GM19455 (cell line): Measurements from ENCODE around the gene UVRAG.
"Not testable (repeated sequence)": the region's sequence is repeated elsewhere in the genome, so short reads cannot be mapped to it uniquely, and the experiment has no call there.

Source experiments
- ATAC-seq: cut with Tn5 transposase; IDR thresholded peaks from one replicate; pipeline ENCODE4 v1.9.1; 2021; ENCODE audit not compliant: unreplicated experiment

The UVRAG gene

DNA sequence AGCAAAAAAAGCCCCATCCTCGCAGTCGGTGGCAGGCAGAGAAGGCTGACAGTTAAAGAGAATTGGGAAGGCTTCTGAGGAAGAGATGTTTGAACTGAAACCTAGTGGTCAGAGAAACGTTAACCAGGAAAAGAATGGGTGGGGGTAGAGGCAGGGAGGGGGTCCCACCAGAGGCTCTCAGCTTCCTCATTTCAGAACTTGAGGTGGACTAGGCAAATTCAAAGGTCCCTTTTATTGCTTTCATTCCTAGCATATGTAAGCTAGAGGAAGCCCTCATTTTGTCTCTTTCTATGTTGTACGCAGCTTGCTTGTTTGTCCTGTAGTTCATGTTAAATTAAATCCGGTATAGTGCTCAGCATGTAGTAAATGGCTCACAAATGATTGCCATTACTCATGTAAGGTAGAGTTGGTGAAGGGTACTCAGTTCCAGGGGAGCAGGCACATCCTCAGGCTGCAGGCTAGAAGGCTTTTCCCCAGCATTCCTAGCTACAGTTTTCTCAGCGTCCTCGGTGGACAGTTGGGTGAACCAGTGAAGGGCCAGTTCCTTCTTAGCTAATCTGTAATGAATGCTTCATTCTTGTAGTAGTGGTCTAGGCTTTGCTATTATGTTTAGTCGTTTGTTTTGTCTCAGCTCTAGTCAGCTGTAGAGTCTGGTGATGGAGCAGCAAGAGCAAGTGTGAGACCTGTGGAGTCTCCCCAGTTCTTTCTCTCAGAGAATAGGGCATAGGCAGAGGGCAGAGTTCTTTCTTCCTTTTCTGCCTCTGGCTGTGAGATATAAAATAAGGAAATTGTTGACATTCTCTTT lies 58.6 kb downstream of the UVRAG start:
- peak; percentile 69 for ATAC-seq

DNA sequence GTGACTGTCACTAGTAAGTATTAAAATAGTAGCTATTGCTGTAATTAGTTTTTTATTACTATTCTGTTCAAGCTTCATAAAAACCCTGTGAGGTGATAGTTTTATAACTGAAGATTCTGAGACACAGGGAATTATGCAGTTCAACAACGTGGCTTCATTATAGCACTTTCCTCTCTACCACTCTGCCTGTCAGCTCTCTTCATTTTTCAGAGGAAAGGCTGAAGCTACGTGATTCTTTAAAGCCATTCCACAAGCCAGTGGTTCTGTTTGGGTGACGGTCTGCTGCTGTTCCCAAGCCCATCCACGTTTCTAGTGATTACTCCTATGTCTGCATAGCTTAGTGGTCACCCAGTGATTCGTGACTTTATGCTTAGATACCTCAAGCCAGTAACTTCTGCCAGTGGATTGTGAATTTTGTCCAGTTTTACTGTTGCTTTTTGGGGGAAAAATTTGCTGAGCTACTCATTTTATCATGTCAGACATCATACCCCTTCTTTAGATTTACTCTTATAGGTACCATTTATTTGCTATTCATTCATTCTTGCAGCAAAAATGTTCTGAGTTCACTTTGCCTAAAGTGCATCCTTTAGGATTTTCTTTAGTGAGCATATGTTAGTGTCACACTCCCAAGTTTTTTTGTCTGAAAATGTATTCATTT lies 59.8 kb downstream of the UVRAG start:
- no peak for ATAC-seq

- not testable (repeated sequence) for ATAC-seq
Observed at GRCh38 chr11:75877327-75877726, 62.3 kb downstream of the UVRAG start.

GRCh38 chr11:75877931-75878330 lies 62.9 kb downstream of the UVRAG start:
- not testable (repeated sequence) for ATAC-seq

- no peak for ATAC-seq
Observed at GRCh38 chr11:75878933-75879332, 63.9 kb downstream of the UVRAG start.

GRCh38 chr11:75879737-75880136 lies 64.7 kb downstream of the UVRAG start:
- ATAC-seq: no peak

- not testable (repeated sequence) for ATAC-seq
Observed at GRCh38 chr11:75880343-75880742, 65.3 kb downstream of the UVRAG start.

DNA sequence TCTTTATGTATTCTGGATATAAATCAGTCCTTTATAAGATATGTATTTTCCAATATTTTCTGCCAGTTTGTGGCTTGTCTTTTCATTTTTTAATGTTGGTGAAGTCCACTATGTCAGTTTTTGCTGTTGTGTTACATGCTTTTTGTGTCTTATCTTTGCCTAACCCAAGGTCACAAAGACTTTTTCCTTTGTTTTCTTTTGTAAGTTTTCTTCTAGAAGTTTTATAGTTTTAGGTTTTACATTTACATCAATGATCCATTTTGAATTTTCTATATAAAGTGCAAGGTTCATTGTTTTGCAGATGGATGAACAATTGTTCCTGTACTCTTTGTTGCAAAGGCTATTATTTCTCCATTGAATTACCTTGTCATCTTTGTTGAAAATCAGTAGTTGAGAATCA lies 69.3 kb downstream of the UVRAG start:
- no peak for ATAC-seq

DNA sequence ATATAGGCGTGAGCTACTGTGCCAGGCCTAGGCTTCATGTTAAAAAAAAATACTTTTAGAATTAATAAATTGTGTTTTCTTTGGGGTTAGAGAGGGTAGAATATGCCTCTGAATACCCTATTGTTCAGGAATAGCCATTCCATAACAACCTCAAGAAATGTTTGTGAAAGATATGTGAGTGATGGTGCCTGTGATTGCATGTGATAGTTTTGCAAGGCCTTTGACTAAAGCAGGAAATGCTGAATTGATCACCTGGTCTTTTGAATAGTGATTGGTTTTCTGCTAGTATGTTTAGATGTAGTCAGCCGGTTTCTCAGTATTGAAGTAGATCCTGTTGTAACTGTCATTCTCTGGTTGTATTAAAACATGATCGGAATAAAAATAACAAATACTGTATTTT lies 73.4 kb downstream of the UVRAG start:
- ATAC-seq: no peak

DNA sequence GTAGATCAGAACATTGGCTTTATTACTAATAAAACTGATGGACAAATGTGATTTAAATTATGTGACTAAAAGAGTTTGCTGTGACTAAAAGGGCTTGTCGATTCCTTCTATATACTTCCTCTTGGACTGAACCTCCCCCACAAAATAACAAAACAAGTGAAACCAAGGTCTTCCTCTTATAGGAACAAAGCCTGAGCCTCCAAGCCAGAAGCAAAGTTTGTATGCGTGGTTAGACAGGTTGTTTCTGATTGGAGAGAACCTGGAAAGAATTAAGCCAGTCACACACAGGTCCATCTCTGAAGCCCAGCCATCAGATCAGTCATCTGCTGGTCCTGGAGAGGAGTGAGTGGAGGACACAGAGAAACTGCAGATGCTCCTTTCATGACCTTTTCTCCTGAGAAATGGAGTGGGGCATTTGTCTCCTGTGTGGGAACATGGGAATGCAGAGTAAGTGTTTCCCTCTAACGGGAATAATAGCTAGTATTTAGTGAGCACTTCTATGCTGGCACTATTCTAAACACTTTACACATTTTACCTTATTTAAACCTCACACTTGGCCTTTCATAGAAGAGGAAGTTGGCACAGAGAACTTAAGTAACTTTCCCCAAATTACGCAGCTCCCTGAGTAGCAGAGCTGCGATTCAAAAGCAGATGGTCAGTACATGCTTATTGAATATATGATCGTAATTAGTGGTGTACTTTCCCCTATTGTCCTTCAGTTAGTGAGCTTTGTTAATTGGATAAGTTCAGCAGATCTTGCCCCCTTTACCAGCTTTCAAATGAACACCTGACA lies 77.1 kb downstream of the UVRAG start:
- ATAC-seq: no peak

GRCh38 chr11:75893251-75893650 lies 78.2 kb downstream of the UVRAG start:
- no peak for ATAC-seq

- no peak for ATAC-seq
Observed at GRCh38 chr11:75894036-75894585, 79.1 kb downstream of the UVRAG start.

GRCh38 chr11:75896843-75897419 lies 81.9 kb downstream of the UVRAG start:
- no peak for ATAC-seq

DNA sequence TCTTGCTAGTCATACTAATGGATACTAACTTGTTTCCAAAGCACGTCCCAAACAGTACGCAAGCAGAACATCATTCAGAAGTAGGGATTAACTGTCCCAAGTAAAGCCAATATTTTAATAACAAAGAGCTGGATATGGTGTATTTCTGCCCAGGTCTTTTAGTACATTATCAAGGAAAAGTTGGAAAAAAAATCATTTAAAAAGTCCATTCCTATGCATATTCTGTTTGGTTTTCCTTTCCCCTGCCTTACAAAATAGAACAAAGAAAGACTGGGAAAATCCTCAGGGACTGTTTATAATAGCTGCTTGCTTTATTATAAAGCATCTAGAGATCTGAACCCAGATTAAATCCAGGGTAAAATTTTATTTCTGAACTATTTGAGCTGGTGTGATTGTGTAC lies 83.9 kb downstream of the UVRAG start:
- ATAC-seq: no peak

DNA sequence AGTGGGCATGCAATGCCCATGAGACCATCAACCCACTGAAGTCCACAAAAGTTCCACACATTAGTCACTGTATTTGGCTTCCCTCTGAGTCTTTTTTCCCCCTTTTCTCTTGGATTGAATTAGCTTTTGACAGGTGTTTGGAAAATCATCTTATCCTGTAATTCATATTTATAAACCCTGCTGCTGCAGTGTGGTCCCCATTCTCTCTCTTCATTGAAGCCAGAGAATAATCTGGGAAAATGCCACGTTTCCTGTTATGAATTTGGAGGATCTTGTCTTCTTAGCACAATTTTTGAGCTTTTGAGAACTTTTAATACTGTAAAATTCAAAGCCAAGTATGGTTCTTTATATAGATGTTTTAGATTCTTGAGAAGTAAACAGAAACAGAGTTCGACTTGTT lies 84.8 kb downstream of the UVRAG start:
- no peak for ATAC-seq

DNA sequence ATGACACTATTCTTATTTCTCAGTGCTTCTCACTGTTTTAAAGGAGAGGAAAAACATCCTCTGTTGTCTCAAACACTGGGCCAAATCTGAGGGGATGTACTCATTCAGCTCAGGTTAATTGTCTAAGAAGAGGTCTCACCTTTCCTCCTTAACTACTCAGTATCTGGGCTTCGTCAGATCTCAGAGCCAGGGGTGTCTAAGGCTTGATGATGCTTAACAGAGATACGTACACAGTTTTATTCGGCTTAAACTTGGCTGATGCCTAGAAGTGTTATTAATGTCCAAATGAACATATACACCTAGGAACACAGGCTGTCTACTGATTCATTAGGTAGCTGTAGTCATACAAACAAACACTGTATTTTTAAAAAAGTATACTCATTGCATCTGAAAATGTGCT lies 85.8 kb downstream of the UVRAG start:
- no peak for ATAC-seq

DNA sequence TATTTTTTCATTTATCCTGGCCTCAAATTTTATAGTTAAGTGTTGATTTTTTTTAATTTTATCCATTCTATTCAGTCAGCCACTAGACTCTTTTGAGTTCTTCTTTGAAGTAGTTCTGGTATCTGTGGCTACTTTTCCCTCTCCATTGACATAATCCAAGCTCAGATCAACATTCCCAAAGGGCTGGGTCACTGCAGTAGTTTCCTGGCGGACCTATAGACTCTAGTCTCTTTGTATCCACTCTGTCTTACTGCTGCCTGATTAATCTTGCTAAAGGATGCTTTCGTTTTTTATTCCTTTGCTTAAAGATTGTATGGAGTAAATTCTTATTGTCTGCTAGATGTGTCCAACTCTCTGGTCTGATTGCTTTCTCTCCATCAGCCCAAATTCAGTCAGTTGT lies 87.6 kb downstream of the UVRAG start:
- no peak for ATAC-seq

GRCh38 chr11:75903276-75903675 lies 88.3 kb downstream of the UVRAG start:
- no peak for ATAC-seq

DNA sequence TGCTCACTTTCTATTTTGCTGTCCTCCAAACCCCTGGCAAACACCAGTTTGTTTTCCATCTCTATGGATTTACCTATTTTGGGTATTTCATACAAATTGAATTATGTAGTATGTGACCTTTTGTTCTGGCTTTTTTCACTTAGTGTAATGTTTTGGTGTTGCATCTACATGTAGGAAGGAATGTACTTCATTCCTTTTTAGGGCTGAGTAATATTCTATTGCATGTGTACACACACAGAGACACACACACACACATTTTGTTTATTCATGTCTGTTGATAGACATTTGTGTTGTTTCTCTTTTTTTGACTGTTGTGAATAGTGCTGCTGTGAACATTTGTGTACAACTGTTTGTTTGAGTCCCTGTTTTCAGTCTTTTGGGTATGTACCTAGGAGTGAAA lies 90.4 kb downstream of the UVRAG start:
- no peak for ATAC-seq

DNA sequence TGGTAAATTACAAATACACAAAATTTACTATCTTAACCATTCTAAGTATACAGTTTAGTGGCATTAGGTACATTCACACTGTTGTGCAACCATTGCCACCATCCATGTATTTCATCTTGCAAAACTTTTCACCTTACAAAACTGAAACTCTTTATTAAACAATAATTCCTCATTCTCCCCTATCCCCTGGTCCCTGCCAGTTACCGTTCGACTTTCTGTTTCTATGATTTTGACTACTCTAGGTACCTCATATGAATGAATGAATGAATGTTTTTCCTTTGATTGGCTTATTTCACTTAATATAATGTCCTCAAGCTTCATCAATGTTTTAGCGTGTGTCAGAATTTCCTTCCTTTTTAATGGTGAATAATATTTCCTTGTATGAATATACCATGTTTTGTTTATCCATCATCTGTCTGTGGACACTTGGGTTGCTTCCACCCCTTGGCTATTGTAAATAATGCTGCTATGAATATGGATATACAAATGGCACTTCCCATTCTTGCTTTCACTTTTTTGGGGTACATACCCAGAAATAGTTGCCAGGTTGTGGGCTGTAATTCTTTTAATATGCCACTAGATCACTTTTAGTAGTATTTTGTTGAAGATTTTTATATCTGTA lies 93.0 kb downstream of the UVRAG start:
- ATAC-seq: no peak
